HS-5 (cell line): Measurements from ENCODE around the gene STING1.
"Not testable (repeated sequence)": the region's sequence is repeated elsewhere in the genome, so short reads cannot be mapped to it uniquely, and the experiment has no call there.

ENCODE experiments used
- DNase-seq: peaks from one replicate; pipeline ENCODE4 v3.0.0-alpha.2; 2012; ENCODE audit warnings: low read depth

The STING1 gene

GRCh38 chr5:139462586-139463276 is 19.8 kb downstream of the STING1 start, which contains the start of gene ECSCR:
Gene ECSCR, minus strand, starts transcription at chr5:139462743. Its CDS starts 73 bp downstream, at chr5:139462670.
- no peak for DNase-seq

GRCh38 chr5:139461698-139462097 is 20.9 kb downstream of the STING1 start:
- DNase-seq: no peak

GRCh38 chr5:139461176-139461575 is 21.4 kb downstream of the STING1 start:
- DNase-seq: no peak

- no peak for DNase-seq
These were observed 22.1 kb downstream of the STING1 start for GRCh38 chr5:139460455-139460854.

- no peak for DNase-seq
These were observed 23.1 kb downstream of the STING1 start for GRCh38 chr5:139459451-139459934.

GRCh38 chr5:139458580-139459407 is 23.8 kb downstream of the STING1 start:
- peak; percentile 64 for DNase-seq

GRCh38 chr5:139457653-139458306 is 24.8 kb downstream of the STING1 start:
- no peak for DNase-seq

GRCh38 chr5:139457241-139457640 is 25.3 kb downstream of the STING1 start:
- DNase-seq: no peak

- DNase-seq: no peak
These were observed 25.8 kb downstream of the STING1 start for GRCh38 chr5:139456776-139457175.

- no peak for DNase-seq
These were observed 27.8 kb downstream of the STING1 start for GRCh38 chr5:139454568-139455290.

GRCh38 chr5:139453683-139454567 is 28.6 kb downstream of the STING1 start:
- DNase-seq: no peak

GRCh38 chr5:139451878-139452660 is 30.5 kb downstream of the STING1 start:
- DNase-seq: no peak

GRCh38 chr5:139451176-139451575 is 31.4 kb downstream of the STING1 start:
- DNase-seq: no peak

GRCh38 chr5:139446956-139447779 is 35.4 kb downstream of the STING1 start:
- no peak for DNase-seq

- no peak for DNase-seq
These were observed 37.0 kb downstream of the STING1 start for GRCh38 chr5:139445325-139446170.

GRCh38 chr5:139443831-139444453 is 38.6 kb downstream of the STING1 start:
- DNase-seq: peak; percentile 82

- DNase-seq: not testable (repeated sequence)
These were observed 42.1 kb downstream of the STING1 start for GRCh38 chr5:139440416-139440815.
